ENCODE results near the gene CNTNAP2. TPM values are rescaled to one million over a fixed set of nuclear protein-coding genes. Genes with fewer than 3 reads are reported as not detected.

The CNTNAP2 gene
- total RNA-seq, 1 donor from 2014 or later: 1.3 TPM

DNA sequence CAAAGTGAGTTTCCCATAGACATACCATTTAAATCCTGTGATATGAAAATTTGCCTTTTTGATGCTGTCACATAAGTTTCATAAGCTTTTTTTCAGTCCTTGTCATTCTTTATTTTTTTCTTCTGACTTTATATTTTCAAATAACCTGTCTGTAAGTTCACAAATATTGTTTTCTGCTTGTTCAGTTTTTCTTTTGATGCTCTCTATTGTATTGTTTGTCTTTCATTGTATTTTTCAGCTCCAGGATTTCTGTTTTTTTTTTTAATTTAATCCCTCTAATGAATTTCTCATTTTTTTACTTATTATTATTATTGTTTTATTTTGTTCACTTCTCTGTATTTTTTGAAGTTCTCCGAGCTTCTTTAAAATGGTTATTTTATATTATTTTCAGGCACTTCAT, 623.4 kb downstream of the CNTNAP2 start:
- DNase-seq (ENCODE audit: low spot score): no peak

DNA sequence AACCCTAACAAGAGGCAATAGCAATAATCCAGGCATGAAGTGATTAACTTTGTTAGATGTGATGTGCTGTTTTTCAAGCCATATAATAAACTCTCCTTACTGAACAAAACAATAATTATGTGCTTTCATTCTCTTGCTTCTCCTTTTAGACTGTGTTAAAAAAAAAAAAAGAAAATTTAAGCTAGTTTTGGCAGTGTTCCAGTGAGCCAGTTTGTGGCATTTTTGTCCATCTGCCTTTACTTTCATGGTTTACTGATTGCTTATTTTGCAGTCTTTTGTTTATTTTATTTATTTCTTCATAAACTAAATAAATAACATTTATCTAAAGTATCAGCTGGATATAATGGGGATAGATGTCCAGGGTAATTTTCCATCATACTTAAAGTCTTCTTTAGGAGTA, 625.3 kb downstream of the CNTNAP2 start:
- DNase-seq (ENCODE audit: low spot score): no peak

DNA sequence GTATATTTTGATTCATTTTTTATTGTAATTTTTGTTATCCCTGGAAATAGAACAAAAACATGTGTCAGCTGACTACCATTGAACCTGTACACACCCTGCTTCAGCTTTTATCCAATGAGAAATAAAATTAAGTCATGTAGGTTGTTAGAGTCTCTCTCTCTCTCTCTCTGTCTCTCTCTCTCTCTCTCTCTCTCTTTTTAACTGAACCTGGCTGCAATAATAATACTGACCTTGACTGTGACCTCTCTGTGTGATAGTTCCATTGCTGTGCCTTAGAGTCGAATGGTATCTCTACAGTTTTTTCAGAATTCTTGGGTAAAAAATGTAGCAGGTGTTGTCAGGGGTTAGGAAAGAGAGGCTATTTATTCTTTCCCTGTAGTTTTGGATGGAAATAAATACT, 637.8 kb downstream of the CNTNAP2 start:
- DNase-seq (ENCODE audit: low spot score): no peak

DNA sequence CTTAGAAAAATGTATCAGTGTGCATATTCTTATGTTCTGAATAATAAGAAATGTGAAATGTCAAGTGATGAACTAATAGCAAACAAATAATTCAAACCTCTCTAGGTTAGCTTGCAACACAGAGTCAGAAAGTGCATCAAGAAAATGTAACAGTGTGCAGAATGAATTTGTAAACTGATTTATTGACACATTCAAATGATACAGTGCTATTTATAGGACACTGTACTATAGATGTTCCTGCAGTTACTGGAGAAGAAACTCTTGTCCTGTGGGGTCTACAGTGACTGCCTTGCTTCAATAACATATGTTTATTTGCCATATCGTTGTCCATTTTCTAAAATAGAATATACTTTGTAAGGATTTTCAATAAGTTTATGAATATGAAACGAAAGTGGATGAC, 639.0 kb downstream of the CNTNAP2 start:
- DNase-seq (ENCODE audit: low spot score): no peak

DNA sequence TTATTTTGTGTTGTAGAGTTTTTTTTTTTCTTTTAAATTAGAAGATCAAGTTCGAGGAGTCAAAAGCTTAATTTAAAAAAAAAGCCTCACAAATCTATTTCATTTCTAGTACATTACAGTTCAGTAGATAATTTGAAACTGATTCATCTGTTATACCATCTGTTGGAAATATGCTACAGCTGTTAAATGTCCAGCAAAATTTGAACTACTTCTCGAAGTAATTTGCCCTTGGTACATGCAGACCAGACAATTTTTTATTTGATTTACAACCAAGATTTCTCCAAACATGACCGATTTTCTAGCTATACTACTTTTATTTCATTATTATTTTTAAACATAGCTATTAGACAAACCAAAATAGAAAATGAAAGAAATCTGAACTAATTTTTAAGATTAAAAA, 647.9 kb downstream of the CNTNAP2 start:
- no peak for DNase-seq (ENCODE audit: low spot score)

DNA sequence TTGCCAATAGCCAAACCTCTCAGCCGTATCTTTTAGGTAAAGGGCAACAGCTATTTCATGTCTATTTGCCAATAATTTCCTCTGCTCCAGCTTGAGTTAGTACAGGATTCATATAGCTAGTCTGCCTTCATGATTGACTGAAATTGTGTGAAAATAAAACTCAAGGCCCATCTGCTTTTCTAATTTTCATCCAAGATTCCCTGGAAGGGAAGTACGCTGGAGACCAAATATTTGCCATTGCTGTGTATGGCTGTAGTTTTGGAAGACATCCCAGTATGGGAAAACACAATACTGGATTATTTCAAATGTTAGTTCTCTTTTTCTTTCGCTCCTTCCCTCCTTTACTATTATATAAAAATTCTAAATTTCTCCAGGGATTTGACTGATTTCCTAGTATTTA, 652.4 kb downstream of the CNTNAP2 start:
- DNase-seq (ENCODE audit: low spot score): no peak

DNA sequence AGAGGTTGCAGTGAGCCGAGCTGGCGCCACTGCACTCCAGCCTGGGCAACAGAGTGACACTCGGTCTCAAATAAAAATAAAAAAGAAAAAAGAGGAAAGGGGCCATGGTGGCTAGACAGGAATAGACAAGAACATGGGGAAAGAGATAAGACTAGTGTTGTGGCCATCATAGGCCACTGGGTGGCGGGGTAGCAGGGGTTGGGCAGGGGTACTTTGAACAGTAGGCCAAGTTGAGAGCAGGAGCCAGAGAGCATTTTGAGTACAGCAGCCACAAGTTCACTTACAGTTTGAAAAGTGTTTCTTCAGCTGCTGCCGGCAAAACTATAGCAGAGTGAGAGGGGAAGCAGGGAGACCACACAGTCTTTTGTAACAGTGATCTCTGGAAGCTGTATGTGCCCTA, 656.0 kb downstream of the CNTNAP2 start:
- DNase-seq (ENCODE audit: low spot score): no peak

DNA sequence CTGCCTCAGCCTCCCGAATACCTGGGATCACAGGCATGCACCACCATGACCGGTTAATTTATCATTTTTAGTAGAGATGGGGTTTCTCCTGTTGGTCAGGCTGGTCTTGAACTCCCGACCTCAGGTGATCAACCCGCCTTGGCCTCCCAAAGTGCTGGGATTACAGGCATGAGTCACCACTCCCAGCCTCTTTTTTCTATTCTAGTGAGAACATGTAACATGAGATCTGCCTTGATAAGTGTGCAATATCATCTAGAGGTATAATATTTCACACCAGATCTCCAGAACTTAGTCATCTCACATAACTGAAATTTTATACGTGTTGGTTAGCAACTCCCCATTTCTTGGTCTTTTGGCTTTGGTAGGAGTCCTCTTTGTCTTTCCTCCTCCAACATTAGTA, 656.9 kb downstream of the CNTNAP2 start:
- no peak for DNase-seq (ENCODE audit: low spot score)

DNA sequence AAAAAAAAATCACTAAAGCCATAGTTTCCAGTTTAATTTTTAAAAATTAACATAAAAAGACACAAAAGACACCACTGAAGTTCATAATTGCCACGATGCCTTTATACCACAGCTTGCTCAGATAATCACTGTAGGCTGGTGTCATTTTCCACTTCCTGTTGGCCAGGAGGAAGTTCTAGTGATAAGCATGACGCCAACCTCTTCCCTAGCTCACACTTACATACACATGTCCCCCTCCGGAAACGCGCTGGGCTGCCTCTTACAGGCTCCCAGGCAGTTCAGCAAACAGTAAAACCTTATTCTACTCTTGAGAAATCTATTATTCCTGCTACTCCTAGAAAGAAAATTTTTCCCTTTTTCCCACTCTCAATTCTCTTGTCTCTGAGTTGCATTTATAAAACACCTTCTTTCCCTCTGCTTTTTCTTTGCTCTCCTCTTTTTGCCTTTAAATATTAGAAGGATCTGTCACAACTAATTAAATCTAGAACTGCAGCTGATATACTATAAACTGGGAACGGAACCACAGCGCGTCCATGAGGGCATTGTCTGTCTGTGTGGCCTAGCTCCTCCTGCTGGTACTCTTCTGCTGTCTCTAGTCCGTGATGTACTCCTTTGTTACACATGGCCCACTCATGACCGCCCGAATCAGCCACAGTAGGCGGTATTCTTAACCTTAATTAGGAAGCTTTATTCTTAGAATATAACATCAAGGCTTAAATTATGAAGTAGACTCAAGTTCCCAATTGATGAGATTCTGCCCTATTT, 664.9 kb downstream of the CNTNAP2 start:
- DNase-seq (ENCODE audit: low spot score): no peak

DNA sequence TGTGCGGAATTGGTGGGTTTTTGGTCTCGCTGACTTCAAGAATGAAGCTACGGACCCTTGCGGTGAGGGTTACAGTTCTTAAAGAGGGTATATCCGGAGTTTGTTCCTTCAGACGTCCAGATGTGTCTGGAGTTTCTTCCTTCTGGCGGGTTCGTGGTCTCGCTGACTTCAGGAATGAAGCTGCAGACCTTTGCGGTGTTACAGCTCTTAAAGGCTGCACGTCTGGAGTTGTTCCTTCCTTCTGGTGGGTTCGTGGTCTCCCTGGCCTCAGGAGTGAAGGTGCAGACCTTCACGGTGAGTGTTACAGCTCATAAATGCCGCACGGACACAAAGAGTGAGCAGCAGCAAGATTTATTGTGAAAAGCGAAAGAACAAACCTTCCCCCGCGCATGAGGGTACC, 670.7 kb downstream of the CNTNAP2 start:
- DNase-seq (ENCODE audit: low spot score): no peak

DNA sequence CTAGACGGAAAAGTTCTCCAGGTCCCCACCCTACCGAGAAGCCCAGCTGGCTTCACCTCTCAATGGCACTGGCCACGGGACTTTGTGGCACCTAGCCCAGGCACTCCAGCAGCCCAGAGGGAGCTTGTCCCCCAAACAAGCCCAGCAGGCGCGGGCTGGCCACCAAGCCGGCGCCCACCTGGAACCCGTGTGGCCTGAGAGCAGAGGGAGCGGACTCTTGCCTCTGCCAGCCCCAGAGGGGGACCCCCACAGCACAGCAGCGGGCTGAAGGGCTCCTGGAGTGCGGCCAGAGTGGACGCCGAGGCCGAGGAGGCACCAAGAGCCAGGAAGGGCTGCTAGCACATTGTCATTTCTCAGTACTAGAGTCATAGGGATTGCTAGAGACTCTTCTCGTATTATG, 671.4 kb downstream of the CNTNAP2 start:
- no peak for DNase-seq (ENCODE audit: low spot score)

DNA sequence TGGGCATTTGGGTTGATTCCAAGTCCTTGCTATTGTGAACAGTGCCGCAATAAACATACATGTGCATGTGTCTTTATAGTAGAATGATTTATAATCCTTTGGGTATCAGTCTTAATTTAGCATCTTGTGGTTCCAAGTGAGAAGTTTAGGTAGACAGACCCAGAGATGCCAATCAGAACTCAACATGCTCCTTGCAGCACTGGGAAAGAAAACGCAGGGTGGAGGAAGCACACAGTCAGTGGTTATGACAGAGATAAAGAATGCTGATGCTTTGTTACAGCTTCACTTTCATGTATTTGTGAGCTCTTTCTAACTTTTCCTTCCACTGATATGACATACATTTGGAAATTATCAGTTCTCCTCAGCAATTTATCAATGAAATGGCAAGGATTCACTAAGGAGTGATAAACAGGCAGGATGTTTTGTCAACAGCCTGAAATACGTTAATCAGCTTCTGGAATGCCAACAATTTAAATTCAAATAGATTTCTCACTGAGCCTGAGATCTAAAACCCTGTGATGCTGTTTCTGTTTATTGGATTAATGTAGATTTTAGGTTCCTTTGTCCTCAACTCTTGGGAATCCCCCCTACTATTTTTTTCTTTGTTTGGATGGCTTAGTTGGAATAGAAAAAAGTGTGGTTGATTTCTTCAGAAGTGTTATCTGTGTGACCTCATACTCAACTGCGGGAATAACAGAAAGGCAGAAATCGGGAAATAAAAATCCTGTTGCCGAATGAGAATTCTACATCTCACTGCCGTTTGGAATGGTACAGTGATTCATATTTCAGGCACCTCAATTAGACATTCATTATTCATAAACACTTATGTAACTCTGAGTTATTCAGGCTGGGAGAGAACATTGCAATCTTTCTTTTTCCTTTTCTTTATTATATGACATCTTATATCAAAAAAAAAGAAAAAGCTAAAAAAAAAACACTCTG, 675.0 kb downstream of the CNTNAP2 start:
- no peak for DNase-seq (ENCODE audit: low spot score)

DNA sequence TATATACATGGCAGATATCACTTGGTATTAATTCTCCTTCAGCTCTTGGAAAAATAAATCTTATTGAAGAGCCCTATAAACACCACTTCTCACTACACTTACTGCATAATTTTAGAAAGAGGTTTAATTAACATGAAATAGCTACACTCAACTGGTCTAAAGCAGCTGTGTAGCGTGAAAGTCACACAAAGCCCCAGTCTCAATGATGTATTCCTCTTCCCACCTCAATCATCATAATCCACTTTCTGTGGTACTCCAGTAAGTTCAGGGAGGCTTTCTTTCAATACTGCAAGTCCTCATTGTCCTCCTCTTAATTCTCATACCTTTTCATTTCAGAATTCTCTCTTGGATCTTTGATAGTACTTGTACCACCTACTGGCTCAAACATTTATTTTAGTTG, 688.0 kb downstream of the CNTNAP2 start:
- no peak for DNase-seq (ENCODE audit: low spot score)

DNA sequence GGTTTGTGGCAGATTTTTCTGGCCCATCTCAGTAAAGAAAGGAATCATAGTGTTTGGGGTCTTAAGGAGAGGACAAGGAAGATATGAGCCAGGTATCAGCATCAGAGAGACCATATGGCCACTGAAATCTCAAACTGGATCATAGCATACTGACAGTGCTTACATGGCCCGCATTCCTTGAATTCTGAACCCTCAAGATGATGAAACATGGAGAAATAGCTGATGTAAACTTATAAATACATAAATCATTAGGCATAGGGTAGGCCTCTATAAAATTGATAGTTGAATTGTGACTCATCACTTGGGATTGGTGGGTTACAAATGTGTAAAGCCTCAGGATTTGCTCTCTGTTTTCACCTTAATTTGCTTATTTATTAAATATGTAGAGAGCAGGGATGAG, 688.5 kb downstream of the CNTNAP2 start:
- DNase-seq (ENCODE audit: low spot score): no peak

DNA sequence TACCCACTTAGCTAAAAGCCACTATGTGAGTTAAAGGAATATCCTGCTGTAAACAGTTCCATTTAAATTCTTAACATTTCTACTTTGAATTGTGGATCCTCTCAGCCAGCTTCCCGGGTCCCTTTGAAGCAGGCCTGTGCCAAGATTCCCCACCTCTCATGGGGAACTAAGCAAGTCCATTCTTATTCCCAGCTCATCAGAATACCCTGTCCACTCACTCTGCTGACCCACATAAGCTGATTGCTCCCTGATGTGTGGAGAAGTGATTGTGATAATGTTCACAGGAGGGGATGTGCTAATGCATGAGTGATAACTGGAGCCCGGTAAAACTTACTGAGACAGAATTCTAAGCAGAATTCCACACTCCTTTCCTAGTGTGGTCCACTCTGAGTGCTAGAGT, 709.7 kb downstream of the CNTNAP2 start:
- DNase-seq (ENCODE audit: low spot score): no peak

DNA sequence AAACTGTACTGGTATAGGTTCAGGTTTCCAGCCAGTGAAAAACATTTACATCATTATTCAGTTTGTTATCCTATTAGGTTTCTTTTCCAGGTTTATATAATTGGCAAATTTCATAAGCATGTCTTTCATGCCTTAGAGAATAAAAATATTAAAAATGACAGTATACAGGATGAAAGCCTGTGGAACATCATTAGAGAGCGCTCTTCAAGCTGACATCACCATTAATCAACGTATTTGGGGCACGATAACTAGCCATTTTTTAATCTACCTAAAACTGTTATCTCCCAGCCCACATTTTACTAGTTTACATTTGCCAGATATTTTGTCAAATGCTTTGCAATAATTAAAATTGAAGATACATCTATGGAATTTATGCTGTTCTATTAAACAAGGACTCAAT, 714.1 kb downstream of the CNTNAP2 start:
- no peak for DNase-seq (ENCODE audit: low spot score)

DNA sequence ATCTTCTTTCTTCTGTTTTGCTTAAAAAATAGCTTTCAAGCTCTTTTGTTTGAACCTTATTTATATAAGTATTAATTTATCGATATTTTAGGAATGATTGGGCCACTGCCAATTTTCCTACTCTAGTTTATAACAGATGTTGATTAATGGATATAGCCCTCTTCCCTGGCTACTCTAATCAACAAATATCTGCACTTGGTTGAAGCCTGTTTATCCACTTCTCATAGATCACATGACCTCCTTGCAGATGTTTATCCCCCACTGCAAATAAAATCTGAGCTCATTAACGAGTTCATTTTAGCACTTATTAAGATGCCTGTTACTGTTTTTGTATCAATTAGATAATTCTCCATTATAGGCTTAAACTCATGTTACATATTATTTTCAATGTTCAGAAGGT, 715.3 kb downstream of the CNTNAP2 start:
- DNase-seq (ENCODE audit: low spot score): no peak

DNA sequence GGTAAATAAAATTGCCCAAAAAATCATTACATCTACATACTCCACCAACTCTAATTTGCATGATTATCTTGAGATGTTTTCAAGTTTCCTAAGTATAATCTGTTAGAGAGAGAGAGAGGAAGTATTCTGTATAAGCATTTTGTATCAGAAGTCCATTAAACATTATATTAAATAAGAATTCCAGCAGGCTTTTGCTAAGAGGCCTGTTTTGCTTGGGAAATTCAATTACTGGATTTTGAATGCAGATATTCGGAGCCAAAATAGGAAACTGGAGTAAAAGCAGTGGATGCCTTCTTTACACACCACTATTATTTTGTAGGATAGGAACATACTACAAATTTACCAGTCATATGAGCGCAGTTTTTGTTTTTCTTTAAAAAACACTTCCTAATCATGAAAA, 727.8 kb downstream of the CNTNAP2 start:
- no peak for DNase-seq (ENCODE audit: low spot score)

DNA sequence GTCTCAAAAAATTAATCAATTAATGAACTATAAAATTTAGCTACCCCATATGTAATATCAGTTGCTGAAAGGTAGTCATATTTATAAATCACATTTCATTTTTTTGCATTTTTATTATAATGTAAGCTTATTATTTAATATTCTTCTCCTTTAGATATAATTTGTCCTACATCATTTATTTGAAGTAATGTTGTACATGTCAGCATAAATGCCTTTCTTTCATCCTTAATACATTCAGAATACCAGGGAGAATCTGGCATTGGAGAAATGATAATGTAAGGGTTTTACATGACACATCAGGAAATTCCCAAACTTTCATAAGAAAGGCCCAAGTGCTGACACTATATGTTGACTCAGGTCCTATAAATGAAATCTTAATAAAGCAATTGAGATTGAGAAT, 742.1 kb downstream of the CNTNAP2 start:
- DNase-seq (ENCODE audit: low spot score): no peak

DNA sequence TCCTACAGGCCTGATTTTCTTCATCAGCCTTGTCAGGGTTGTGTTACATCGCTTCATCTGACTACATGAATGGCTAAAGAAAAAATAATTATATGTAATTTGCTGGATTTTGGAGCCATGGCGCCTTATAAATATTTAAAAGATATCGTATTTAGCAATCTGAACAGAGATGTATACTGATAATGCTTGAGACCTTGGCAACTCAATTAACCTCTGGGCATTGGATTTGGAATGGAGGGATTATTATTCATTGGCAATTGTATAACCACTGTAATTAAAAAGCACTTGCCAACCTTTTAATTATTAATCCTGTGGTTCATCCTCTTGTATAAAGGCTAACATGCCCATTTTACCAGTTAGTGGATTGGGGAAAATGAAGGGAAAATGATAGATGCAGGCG, 745.1 kb downstream of the CNTNAP2 start:
- DNase-seq (ENCODE audit: low spot score): no peak

DNA sequence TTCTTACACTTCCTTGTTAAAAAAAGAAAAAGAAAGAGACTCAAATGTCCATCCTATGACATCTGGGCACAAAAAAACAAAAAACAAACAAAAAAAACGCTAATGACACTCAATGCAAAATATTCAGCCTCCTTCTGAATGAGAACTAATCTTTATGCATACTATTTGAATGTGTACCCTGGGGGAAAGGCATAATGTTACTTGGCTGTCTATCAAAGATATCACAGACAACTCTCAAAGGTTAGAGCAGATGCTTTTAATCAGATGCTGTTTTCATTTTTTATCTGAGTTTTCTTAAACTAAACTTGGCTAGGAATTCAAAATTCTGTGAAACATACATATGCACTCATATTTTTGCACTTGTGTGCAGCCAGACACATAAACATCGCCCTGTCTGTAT, 745.8 kb downstream of the CNTNAP2 start:
- no peak for DNase-seq (ENCODE audit: low spot score)

DNA sequence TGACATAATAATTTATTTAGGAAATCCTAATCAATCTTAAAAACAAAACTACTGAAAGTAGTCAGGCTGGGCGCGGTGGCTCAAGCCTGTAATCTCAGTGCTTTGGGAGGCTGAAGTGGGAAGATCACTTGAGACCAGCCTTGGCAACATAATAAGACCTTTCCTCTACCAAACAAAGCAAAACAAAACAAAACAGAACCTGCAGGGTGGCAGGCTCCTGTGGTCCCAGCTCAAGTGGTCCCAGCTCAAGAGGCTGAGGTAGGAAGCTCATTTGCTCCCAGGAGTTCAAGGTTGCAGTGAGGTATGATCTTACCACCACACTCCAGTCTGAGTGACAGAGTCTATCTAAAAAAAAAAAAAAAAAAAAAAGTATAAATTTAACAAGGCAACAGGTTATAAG, 748.0 kb downstream of the CNTNAP2 start:
- no peak for DNase-seq (ENCODE audit: low spot score)

DNA sequence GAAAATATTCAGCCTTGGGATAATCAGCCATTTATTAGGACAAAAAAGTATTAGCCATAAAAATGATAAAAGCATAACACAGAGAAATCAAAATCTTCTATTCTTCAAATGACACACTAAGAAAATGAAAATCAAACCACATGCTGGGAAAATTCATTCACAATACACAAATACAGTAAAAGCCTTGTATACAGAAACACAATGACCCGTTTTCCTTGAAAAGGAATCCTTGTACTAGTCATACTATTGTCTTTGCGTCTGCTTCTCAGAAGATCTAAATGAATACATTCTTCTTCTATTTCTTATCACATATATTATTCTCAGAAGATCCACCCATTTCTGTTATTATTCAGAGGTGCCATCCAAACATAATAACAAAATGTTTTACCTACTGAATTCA, 749.1 kb downstream of the CNTNAP2 start:
- DNase-seq (ENCODE audit: low spot score): no peak
